Stimulated activated CD4-positive, alpha-beta T cell treated with anti-CD3 and anti-CD28 coated beads, Interleukin-1b, Interleukin-23, amount 100 ng/mL, for 4 hours (primary cell): ENCODE results near the gene CPA2.
"Not testable (repeated sequence)": the region's sequence is repeated elsewhere in the genome, so short reads cannot be mapped to it uniquely, and the experiment has no call there.

ENCODE experiments used
- DNase-seq, 2 donors: peaks; one replicate each; pipeline ENCODE4 v3.0.0-alpha.2; 2020; ENCODE audit warnings: low read depth in 2 of 2

CPA2 gene

GRCh38 chr7:130309986-130310385 is 43.3 kb downstream of the CPA2 start:
- no peak for DNase-seq

GRCh38 chr7:130314305-130314704 is 47.6 kb downstream of the CPA2 start:
- DNase-seq: no peak

DNA sequence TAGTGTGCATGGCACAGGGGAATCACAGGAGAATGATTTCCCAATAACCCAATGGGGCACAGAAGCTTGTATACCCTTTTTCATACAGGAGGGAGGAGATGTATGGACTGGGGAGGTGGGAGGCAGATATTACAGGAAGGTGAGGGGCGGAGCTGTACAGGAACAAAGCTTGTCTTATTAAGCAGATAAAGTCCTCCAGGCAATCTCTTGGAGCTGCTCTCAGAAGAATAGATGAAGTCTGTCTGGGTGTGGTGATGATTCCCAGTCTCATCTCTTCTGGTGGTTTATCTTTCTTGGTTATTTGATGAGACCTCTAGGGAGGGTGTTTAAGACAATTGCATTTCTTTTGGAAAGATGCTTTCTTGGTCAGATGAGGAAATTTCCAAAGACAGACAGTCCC is 52.9 kb downstream of the CPA2 start:
- DNase-seq: no peak

GRCh38 chr7:130321542-130322229 is 55.0 kb downstream of the CPA2 start:
- not testable (repeated sequence) for DNase-seq

DNA sequence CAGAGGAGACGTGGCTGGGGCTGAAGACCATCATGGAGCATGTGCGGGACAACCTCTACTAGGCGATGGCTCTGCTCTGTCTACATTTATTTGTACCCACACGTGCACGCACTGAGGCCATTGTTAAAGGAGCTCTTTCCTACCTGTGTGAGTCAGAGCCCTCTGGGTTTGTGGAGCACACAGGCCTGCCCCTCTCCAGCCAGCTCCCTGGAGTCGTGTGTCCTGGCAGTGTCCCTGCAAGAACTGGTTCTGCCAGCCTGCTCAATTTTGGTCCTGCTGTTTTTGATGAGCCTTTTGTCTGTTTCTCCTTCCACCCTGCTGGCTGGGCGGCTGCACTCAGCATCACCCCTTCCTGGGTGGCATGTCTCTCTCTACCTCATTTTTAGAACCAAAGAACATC is 56.0 kb downstream of the CPA2 start:
- no peak for DNase-seq

GRCh38 chr7:130324306-130324943 is 57.8 kb downstream of the CPA2 start:
- no peak for DNase-seq

DNA sequence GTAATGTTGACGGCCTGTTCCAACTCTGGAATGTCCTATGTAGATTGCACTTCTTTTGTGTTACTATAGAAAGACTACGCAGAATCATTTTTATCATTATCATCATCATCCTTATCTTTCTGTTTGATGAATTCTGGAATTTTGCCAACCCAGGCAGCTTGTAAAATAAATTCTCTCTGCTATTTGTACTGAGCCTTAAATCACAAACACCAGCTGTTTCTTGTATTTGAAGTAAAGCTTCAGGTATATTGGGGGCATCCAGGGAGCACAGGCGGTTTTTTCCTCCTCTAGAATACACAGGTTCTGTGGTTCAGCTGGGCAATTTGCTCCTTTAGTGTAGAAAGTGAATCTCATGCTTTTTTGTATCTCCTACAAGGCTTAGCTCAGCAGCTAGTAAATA is 63.0 kb downstream of the CPA2 start:
- DNase-seq: no peak

GRCh38 chr7:130332259-130333053 is 65.8 kb downstream of the CPA2 start:
- DNase-seq: no peak

DNA sequence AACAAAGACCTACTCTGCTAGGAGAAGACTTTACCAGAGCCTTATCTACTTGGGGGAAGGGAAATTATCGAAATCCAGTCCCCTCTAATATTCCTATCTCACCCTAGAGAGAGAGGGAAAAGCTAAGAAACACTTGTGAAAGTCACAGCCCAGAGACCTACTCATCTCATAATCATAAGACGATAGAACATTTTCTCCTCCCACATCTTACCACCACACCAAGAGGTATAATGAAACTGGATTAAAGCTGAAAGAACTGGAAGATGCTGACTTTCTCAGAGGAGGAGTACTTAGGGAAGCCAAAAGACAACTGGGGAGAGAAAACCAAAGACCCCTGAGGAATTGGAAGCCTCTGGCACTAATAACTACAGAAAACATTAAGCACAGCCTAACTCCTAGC is 67.2 kb downstream of the CPA2 start:
- no peak for DNase-seq

DNA sequence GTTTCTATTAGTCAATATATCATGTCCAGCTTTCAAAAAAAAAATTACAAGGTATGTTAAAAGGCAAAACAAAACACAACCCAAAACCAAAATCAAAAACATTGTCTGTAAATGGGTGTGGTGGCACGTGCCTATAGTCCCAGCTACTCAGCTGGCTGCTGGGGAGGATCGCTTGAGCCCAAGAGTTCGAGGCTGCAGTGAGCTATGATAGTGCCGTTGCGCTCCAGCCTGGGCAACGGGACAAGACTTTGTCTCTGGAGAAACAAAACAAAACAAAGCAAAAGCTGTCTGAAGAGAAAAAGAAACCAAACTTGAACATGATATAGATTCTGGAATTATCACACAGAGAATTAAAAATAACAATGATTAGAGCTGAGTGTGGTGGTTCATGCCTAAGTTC is 67.6 kb downstream of the CPA2 start:
- DNase-seq: no peak

- no peak for DNase-seq
Observed at GRCh38 chr7:130337410-130337971, 70.8 kb downstream of the CPA2 start.

GRCh38 chr7:130338233-130338632 is 71.6 kb downstream of the CPA2 start:
- DNase-seq: no peak
